Esophagus mucosa (tissue), 1 donor: ENCODE data around the gene PGLYRP2. TPM values are rescaled to one million over a fixed set of nuclear protein-coding genes. Genes with fewer than 3 reads are reported as not detected.

ENCODE experiments used
- ATAC-seq: fragments of 200-7000 bp; cut with Tn5 transposase; one replicate; pipeline ENCODE4 v1.9.1; 2020
- total RNA-seq: library from RNA; stranded (reverse); gene quantifications from one replicate; pipeline ENCODE4 v1.2.4, GENCODE V29; 2023
- donor health status: DM: yes; HTN: yes; CAD: no.

PGLYRP2 gene
- total RNA-seq, 1 donor from 2014 or later = not detected

DNA sequence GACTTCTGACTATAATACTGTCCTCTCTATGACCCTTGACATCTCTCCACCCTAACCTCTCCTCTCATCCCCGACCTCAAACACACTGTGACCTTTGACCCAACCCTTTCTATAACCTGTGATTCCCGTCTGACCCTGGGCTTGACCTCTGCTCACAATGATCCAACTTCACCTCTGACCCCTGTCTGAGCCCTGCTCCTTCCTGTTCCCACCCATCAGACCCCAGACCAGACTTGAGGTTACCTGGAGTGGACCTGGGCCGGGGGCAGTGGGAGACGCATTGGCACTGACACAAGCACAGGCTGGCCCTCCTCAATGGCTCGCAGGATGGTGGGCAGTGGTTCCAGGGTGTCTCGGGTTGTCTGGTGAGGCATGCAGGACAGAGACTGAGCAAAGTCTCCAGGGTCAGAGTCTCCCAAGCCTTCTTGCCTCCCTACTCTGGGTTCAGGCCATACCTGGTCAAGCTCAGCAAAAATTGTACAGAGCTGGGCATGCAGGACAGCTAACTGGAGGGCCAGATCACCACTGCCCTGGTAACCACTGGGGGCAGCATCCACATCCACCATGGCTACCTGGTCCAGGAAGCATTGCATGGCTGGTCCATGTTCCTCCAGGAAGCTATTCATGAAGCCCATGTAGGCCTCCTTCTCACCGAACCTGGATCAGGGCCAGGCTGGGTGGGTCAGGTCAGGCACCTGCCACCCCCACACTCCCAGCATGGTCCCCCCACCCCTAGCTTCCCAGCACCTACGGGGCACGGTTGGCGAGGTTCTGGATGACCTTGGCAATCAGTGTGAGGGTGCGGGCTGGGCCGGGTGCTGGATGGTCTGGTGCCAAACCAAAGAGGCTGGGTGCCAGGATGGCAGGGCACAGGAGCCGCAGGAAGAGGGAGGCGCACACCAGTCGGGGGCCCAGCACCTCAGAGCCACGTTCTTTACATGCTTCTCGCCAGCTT, 25.1 kb downstream of the PGLYRP2 start:
- no peak for ATAC-seq

DNA sequence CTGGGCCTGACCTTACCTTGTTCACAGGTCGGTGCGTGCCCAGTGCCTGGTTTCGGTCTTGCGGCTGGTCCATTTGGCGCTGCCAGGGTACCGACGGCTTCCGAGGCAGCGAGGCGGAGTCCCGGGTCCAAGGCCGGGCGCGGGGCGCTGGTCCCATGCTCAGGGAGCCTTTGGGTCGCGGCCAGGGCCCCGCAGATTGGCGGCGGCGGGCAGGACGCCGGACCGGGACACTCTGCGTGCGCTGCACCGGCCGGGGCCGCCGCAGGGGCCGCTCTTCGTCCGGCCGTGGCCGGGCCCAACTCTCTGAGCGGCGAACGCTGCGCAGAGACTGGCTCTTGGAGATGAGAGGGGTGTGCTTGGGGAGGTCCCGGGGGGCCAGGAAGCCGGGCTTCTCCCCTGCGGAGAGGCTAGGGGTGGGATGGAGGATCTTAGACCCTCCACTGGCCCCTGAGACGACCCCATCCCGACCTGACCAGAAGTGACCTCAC, 26.2 kb downstream of the PGLYRP2 start:
- no peak for ATAC-seq

DNA sequence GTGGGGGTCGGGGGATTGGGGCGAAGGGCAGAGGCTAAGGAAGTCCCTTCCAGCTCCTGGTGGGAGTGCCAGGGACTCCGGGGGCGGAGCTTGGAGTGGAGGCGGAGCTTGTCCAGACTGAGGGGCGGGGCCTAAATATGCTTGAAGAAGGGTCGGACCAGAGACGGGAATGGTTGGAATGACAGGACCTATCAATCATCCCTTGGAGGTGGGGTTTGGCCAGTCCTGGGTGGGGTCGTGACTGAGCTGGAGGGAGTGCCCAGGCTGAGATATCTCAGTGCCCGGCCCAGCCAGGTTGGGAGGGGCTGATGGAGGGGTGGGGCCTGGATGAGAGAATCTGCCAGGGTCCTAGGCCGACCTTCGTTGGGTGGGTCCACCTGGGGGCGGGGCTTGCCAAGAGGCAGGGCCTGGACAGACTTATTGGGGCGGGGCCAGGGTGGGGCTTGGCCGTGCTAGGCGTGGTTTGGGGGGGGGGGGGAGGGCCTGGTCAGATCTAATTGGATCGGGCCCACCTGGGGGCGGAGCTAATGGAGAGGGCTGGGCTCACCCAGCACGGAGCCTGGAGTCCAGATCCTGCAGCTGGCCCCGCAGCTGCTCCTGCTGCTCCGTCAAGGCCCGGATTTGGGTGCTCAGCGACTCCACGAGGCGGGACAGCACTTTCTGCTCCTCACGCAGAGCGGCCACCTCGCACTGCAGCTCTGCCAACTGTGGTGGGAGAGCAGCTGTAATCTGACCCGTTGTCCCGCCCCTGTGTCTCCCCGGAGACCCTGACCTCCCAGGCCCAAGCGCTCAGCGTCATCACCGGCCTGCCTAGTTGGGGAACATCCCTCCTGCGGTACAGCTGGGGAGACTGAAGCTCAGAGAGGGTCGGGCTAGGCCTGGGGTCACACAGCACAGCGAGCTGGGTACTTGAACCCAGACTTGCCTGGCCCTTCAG, 26.9 kb downstream of the PGLYRP2 start:
- ATAC-seq = peak; percentile 60

DNA sequence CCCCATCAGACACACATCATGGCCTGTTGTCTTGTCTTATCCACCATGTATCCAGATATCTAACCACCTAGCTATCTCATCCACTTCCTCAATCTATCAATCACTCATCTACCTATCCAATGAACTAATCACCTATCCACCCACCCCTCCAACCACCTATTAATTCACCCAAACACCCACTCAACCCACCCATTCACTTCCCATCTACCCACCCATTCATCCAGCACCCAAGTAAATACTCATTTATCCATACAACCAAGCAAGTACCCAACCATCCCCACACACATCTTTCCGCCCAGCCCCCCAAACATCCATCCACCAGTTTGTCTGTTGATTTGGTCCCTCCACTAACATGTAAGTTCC, 28.8 kb downstream of the PGLYRP2 start:
- ATAC-seq = no peak

DNA sequence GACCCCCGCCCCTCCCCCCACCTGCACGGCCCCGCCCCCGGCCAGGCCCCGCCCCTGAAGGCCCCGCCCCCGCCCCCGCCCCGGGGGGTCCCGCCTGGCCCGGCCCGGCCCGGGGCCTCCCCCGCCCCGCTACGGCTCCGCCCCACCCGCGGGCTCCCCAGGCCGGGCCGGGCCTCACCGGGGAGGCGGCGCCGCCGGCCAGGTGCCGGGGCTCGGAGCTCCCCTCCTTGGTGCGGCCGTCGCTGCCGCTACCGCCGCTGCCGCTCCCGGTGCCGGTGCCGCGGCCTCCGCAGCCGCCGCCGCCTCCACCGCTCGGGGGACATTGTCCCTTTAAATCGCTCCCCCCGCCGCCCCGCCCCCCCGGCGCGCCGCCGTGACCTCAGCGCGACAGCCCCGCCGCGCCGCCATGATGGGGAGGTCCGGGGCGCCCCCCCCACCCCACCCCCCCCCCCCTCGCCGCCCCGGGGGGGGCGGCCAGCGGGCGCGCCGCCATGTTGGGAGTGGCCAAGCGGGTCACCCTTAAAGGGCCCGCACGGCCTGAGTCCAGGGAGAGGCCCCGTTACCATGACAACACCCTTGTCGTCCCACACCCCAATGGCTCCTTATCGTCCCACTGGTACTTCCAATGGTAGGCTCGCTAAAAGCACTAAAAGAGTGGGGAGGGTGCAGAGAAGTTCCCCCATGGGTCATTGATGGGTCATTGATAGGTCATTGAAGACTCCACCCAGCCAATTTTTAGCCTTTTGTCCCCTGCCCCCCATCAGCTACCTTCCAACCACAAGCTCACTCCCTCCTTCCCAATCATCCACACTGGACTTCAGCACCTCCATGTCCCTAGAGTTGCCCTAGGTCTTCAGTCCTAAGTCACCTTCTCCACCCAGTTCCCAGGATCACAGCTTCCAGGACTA, 29.4 kb downstream of the PGLYRP2 start, which contains the start of gene WIZ:
Gene WIZ (minus strand): TSS at position 337 of the 908 bp plus-strand sequence. CDS start 1,649 bp downstream, outside the sequence.
- ATAC-seq = peak; percentile 37

DNA sequence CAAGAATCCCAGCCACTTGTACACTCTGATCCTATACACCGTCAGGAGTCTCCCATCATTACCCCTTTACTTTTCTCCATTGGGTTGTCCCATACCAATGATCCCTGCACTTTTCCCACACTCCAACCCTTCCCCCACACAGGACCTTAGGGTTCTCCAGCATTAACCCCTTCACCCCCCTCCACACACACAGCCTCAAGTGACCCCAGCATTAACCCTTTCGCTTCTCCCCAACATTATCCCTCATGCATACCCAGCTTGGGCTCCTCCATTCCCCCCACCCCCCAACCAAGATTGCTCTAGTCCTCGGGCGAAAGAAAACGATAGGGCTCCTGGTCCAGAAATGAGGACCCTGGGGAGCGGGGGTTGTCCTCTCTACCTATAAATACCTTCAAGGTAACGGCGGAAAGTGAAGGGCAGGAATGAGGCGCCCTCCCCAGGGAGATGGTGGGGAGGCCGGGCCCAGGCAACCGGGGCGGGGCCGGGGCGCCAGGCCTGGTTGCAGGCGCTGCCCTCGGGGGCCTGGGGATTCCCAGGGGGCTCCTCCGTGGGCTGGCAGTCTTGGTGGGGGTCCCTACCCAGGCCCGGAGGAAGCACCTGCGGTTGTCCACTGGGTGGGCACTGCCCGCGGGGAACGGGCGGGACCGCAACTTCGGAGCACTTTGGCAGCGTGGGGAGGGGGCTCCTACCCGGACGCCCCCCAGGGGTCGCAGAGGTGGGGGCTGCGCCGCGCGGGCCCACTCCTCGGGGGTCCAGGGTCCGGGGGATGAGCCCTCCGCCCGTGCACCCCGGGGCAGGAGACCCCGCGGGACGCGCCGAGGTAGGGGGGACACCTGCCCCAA, 30.3 kb downstream of the PGLYRP2 start:
- no peak for ATAC-seq

DNA sequence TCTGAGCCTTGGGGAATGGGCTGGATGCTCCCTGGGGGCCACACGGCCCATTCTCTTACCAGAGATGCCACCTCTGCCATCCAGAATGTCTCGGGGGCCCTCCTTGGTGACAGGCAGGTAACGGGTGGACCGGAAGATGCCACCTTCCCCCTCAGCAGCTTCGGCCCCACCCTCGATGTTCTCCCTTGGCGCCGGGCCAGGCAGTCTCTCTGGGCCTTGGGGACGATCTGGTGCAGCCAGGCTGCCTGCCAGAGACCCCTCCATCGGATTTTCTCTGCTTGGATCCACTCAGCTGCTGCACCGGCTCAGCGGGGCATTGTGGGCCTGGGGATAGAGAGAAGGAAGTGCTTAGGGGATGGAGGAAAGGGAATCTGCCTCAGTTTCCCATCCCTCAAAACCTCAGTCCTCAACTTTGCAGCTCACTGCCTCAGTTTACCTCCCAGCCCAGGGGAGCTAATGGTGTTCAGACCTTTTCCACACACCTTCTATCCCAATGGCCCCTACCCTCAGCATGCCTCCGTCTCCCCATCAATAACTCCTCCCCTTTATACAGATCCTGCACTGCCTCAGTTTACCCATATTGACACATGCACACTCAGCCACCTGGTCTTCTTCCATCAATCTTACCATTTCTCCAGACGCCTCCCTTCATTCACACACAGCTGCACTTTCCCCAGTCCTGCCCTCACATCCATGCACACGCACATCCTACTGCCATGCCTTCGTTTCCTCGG, 31.1 kb downstream of the PGLYRP2 start:
- no peak for ATAC-seq

DNA sequence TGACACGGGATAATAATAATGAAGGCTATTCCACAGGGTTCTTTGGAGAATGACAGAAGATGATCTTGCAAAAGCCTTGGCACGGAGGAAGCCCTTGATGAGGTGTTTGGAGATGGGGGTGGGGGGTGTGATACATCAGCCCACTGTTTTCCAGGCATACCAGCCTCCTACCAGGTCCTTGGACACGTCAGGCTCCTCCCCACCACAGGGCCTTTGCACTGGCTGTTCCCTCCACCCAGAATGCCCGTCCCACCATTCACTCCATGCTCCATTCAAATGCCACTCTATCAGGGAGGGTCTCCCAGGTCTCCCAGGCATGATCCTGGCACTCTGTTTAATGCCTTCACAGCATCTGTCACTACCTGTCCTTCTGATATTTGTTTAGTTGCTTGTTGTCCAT, 32.2 kb downstream of the PGLYRP2 start:
- no peak for ATAC-seq

DNA sequence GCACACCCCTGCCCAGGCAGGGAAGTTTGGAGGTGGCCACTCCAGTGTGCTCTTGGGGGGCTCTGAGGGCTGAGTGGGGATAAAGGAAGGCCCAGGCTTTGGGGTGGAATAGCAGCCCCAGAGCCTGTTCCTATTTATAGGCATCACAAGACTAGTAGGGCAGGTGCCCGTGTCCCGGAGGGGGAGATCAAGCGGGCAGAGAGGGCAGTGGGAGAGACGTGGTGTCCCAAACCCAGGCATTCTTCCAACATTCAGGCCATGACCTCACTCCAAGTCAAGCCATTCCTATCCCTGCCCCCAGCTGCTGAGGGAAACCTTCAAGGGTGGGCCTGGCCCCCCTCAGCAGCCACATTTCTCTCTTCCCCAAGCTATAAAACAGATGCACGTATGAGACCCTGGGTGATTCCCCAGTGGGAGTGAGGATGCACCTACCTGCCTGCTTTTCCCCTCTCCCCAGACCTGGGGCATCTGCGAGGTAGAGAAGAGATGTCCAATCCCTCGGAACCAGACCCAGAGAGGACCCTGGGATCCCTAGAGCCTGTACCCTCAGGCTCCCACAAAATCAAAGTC, 33.4 kb downstream of the PGLYRP2 start:
- no peak for ATAC-seq

DNA sequence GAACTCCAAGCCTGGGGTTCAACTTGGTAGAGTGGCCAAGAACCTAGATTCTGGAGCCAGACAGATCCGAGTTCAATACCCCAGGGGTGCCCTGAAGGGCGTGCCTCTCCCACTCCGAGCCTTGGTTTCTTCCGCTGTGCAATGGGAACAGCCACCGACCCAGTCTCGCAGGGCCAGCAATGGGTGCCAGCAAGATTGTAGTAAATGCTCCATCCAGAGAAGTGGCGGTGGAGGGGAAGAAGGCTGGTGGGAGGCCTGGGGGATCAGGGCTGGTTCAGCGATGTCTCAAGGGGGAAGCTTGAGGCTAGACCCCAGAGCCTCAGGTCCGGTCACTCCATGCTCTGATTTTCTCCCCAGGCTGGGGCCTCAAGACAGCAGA, 34.1 kb downstream of the PGLYRP2 start:
- no peak for ATAC-seq

DNA sequence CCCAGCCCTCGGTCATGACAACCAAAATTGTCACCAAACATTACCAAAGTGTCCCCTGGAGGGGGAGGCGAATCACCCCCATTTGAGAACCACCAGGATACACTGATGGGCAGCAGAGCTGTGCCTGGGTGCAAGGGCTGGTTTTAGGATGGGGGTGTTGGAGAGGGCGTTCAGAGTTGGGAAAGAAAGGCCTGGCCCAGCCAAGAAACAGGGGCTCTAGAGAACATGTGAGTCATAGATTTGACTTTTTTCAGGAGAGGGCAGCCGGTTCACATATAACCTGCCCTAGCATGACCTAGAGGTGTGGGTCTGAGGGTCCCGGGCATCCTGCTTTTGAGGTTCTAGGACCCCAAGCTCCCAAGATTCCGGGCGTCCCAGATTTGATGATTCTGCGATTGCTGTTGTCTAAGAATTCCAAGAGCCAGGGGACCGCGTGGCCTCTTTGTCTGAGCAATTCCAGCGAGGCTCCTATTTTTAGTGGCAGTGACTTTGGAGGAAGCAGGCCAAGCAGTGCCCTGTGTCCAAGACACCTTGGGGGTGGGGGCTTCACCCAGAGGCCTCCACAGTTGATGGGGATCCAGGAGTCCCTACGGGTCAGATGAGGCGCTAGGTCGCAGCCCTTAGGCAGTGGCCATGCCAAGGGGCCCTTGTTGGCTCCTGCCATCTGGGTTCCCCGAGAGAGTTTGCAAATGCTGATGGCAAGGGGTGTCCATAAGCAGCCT, 34.6 kb downstream of the PGLYRP2 start:
- ATAC-seq = no peak

DNA sequence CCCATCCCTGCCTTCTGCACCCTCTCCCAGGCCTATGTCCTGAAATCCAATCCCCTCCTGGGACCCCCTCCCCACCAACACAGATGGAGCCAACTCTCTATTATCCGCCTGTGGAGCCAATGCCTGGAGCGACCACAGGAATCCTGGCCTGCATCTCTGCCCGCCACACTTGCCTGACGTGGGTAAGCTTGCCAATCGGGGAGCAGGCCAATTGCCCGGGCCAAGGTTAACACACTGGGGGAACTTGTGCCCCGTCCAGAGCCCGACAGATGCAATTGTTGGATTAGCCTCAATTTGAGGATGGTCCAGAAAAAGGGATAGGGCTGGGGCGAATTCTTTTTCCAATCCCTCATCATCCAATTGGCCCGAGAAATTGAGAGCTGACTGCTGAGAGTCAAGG, 35.5 kb downstream of the PGLYRP2 start:
- ATAC-seq = no peak

DNA sequence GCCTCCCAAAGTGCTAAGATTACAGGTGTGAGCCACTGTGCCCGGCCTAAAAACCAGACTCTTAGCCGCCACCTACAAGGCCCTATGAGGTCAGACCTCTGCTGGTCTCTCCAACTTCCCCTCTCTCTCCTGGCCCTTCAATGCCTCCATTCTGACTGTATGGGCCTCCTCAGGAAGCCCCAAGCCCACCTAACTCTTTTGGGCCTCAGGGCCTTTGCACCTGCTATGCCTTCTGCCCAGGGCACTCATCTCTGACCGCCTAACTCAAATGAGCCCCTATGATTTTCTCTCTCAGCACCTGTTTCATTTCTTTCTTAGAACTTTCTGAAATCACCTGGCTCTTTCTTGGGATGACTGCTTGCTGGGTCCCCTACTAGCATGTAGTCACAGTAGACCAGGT, 36.0 kb downstream of the PGLYRP2 start:
- ATAC-seq = no peak

DNA sequence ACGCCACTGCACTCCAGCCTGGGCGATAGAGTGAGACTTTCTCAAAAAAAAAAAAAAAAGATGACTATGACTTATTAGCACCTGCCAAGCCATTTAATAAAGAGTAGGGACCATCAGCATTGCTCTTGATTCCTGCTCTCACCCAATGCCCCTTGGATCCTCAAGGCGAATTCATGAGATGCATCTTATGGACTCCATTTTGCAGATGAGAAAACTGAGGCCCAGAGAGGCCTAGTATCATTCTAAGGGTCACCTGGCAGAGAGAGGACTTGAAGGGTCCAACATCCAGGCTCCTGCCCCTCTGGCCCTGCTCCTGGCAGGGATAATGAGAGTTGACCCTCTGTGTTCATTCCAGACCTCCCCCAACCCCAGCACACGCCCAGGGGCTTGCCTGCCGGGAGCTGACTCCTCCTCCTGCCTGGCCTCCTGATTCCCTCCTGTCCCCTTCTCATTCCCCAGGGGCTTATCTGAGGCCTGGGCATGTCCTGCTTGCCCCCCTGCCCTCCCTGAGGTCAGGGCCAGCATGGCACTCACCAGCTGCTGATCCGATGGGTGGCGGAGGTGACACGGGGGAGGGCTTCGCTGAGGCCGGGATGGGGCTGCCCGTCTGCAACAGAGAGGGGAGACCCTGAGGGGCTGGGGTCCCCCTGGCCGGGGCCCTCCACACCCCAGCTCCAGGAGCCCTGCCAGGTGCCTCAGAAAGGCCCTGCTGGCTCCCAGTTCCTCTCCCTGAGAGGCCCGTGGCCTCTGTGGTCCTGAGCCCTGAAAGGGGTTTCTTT, 37.0 kb downstream of the PGLYRP2 start:
- no peak for ATAC-seq

DNA sequence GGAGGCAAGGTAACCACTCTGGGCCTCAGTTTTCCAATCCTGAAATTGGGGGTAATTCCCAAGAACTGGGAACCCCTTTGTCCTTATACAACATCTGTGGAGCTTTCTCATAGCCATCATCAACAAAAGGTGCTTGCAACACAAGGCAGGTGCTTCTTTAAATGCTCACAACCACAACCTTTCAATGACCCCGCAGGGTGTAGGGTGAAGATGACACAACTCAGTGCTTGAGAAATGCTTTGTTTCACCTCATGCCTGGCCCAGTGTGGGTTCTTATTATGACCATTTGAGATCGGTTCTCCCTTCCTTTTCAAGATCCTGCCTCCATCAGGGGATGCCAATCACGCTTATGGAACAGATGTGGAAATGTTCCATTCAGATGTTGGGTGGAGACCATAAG, 38.0 kb downstream of the PGLYRP2 start:
- ATAC-seq = no peak

DNA sequence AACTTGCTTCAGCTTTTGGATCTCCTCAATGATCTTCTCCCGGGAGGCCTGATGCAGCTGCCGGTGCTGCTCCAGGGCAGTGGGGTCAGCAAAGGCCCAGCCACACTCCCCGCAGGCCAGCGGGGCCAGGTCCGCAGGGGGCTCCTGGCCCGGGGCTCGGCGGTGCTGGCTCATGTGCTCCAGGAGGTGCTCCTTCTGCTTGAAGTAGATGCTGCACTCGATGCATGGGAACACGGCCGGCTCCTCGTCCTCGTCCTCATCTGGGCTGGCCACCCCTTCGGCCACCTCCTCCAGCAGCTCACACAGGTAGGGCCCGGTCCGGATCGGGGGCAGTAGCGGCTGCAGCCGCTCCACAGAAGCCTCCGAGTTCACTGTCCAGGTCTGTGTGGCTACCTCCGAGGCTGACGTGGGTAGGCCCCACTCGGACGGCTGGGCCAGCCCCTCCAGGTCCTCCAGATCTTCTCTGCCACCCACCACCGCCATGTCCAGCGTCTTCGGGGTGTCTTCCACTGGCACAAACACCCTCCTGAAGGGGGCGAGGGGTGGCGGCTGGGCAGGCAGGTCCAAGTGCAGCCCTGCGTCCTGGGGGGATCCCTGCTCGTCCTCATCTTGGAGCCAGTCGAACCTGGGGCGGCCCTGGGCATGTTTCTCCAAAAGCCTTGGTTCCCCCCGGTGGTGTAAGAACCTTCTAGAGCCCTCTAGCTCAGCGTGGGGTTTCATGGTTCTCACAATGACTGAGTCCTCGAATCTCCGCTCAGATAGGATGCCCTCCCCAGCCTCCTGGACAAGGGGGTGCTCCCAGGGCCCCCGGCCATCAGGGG, 39.3 kb downstream of the PGLYRP2 start:
- ATAC-seq = no peak

DNA sequence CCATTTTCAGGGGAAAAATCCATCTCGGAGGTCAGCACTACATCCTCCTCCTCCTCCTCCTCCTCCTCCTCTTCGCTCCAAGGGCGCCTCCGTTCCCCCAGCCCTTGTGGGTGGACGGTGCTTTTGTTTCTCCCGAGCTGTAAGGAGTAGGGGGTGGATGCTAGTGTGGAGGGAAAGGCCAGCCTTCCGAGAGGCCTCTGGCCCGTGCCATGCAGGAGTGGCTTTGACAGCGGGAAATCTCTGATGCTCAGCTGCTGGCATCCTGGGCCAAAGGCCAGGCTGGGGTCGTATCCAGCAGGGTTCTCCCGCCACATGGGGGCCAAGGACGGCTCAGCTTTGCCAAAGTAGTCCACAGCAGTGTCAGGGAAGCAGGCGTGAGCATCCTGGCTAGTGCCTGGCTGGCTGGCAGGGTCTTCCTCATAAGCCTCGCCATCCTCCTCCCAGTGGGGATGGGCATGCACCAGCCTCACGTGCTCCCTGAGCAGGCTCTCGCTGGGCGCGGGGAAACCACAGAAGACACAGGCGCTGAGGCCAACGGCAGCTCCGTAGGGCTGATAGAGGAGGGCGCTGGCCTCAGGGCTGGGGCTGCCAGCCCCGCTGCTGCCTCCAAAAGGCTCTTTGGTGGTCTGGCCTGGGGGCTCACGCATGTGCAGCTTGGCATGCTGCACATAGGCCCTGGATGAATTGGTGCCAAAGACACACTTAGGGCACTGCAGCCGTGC, 40.1 kb downstream of the PGLYRP2 start:
- ATAC-seq = no peak
